ENCODE measurements around the gene TRPC1. TPM values are rescaled to one million over a fixed set of nuclear protein-coding genes. Genes with fewer than 3 reads are reported as not detected.
A peak's percentile ranks its signal among the peaks of the same experiment; 100 is the strongest.
"Not testable (repeated sequence)": the region's sequence is repeated elsewhere in the genome, so short reads cannot be mapped to it uniquely, and the experiment has no call there.

The TRPC1 gene
- total RNA-seq, 3 donors from 2014 or later: 0.54 to 1.4 (median 0.68) TPM

DNA sequence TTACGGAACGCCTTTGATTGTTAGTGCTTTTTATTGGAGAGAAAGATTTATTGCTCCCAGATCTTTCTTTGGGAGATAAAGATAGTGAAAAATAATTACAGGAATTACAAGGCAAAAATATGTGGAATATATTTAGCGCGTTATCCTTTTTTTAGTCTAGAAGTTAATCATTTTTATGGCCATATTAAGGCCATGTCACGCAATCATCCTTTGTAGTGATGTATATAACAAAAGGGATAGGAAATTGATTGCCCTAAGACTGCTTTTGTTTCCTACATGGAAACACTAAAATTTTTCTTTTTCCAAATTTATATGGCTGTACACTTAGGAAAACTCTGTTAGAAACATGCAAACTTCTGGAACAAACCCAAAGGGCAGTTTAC, 1.5 kb downstream of the TRPC1 start:
- no peaks in the 10 kb centered on the region for H3K36me3 Mint-ChIP-seq (ENCODE audit: insufficient read depth)
- DNase-seq (no peak), ATAC-seq (no peak)
- no peaks in the 10 kb centered on the region for H3K9me3 Mint-ChIP-seq
- H3K4me3 Mint-ChIP-seq: peak overlapping the region; percentile 83
- H3K27me3 Mint-ChIP-seq (ENCODE audit: low read depth): peaks cover 6% of the 10 kb centered on the region
- peaks cover 7% of the 10 kb centered on the region for H3K4me1 Mint-ChIP-seq (ENCODE audit: low read depth)

DNA sequence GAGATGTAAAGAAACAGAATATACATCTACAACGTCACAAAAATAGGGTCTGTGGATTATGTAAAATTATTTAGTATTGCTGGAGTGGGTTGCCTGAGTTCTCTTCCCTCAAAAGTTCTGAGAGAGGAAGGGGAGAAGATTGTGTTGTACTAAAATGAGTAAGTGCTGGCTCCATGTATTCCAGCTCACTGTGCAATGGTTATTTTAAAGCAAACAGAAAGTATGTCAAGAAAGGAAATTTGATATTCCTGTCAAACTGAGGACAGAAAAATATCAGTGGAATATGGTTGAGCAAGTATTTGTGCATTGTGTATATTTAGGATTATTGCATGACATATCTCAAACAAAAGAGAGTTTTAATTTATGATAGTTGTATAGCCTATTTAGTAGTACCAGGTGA, 2.2 kb downstream of the TRPC1 start:
- no peaks in the 10 kb centered on the region for H3K9me3 Mint-ChIP-seq
- no peak for ATAC-seq
- no peaks in the 10 kb centered on the region for H3K36me3 Mint-ChIP-seq (ENCODE audit: insufficient read depth)
- H3K4me3 Mint-ChIP-seq: no peak overlapping the region
- peaks cover 2% of the 10 kb centered on the region for H3K27me3 Mint-ChIP-seq (ENCODE audit: low read depth)
- H3K4me1 Mint-ChIP-seq (ENCODE audit: low read depth): peaks cover 7% of the 10 kb centered on the region
- DNase-seq: no peak

DNA sequence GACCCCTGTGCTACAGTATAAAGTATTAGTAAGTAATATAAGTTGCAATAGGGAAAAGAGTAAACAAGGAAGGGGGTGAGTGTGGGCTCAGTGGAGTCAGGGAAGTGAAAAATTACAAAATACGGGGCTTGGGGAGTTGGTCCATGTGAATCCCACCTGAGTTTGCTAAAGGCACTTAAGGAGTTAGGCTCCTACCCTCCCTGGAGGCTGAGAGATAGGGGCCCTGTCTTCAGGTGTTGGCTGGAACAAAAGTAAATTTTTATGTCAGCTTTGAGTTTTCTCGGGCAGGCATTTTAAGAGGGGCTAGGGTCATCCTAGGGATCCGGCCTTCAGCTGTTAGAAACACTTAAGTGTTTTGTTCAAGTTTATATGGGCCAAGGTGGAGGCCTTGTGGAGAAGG, 8.2 kb downstream of the TRPC1 start:
- H3K4me1 Mint-ChIP-seq (ENCODE audit: low read depth): no peaks in the 10 kb centered on the region
- no peak overlapping the region for H3K4me3 Mint-ChIP-seq
- no peaks in the 10 kb centered on the region for H3K27me3 Mint-ChIP-seq (ENCODE audit: low read depth)
- DNase-seq: no peak
- H3K36me3 Mint-ChIP-seq (ENCODE audit: insufficient read depth): no peaks in the 10 kb centered on the region
- no peaks in the 10 kb centered on the region for H3K9me3 Mint-ChIP-seq
- no peak for ATAC-seq

DNA sequence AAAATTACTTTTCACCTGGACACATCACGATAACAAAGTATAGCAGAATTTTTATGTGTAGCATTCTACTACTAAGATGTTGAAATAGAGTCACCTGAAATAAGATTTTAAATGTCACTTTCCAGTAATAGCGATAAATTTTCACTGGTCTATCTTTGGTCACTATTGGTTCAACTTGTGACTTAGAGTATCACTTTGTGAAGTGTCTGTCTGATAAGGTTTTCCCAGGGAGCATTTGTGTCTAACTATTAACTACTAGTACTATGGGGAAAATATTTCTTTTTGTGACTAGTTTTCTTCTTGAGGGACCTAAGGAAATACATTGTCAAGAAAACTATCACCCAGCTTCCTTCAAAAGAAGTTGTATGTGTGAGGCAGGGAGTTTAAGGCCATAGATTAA, 11.0 kb downstream of the TRPC1 start:
- H3K27me3 Mint-ChIP-seq (ENCODE audit: low read depth): peaks cover 2% of the 10 kb centered on the region
- H3K4me1 Mint-ChIP-seq (ENCODE audit: low read depth): no peaks in the 10 kb centered on the region
- no peak for ATAC-seq
- H3K36me3 Mint-ChIP-seq (ENCODE audit: insufficient read depth): no peaks in the 10 kb centered on the region
- no peak overlapping the region for H3K4me3 Mint-ChIP-seq
- no peak for DNase-seq
- no peaks in the 10 kb centered on the region for H3K9me3 Mint-ChIP-seq

DNA sequence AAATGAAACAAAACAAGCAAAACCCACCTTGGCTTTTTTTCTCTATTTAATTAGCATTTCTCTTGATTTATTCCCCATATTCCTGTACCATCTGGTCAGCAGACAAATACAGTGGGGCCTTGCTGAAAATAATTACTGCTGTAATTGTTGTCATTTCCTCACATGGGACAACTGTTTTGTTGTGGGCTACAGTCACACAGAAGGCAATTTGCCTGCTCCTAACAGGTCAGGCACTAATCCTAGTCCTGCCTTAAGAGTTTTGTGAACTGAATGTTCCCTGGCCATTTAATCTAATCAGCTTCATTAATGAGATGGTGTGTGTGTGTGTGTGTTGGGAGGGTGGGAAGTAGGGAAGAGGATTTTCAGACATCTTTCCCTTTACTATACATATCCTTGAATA, 11.6 kb downstream of the TRPC1 start:
- DNase-seq (no peak), ATAC-seq (no peak)
- H3K9me3 Mint-ChIP-seq: no peaks in the 10 kb centered on the region
- no peaks in the 10 kb centered on the region for H3K4me1 Mint-ChIP-seq (ENCODE audit: low read depth)
- H3K27me3 Mint-ChIP-seq (ENCODE audit: low read depth): peaks cover 2% of the 10 kb centered on the region
- H3K36me3 Mint-ChIP-seq (ENCODE audit: insufficient read depth): no peaks in the 10 kb centered on the region
- no peak overlapping the region for H3K4me3 Mint-ChIP-seq

DNA sequence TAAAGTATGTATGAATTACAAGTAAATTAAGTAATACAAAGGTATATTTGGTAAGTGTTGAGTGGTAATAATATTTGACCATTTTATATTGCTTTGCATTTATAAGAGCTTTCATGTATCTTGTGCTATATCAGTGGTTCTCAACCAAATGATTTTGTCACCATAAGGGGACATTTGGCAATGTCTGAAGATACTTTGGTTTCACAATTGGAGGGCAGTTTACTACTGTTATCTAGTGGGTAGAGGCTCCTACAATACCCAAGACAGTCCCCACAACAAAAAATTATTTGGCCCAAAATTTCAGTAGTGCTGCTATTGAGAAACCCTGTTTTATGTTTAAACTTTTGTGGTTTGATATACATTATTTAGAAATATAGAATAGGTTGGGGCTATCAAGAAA, 14.6 kb downstream of the TRPC1 start:
- DNase-seq: no peak
- no peaks in the 10 kb centered on the region for H3K4me1 Mint-ChIP-seq (ENCODE audit: low read depth)
- H3K4me3 Mint-ChIP-seq: no peak overlapping the region
- H3K9me3 Mint-ChIP-seq: no peaks in the 10 kb centered on the region
- H3K27me3 Mint-ChIP-seq (ENCODE audit: low read depth): peaks cover 2% of the 10 kb centered on the region
- H3K36me3 Mint-ChIP-seq (ENCODE audit: insufficient read depth): no peaks in the 10 kb centered on the region
- no peak for ATAC-seq

DNA sequence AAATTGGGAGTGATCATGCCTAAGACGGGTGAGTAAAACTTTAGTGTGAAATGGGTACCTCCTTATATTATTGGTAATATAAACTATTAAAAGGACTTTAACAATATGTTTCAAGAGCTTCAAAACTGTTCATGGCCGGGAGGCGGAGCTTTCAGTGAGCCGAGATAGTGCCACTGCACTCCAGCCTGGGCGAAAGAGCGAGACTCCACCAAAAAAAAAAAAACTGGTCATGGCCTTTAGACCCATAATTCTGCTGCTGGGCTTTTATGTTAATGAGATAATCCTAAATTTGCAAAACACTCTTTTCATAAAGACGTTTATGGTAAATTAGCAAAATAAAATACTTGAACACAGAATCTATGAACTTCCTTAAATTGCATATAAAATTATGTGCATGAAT, 22.8 kb downstream of the TRPC1 start:
- Mint-ChIP-seq H3K4me3 (no peak overlapping the region), H3K9me3 (peaks cover 6% of the 10 kb centered on the region), H3K27me3 (ENCODE audit: low read depth) (no peaks in the 10 kb centered on the region), H3K4me1 (ENCODE audit: low read depth) (no peaks in the 10 kb centered on the region), H3K36me3 (ENCODE audit: insufficient read depth) (peaks cover 10% of the 10 kb centered on the region)
- no peak for ATAC-seq
- DNase-seq: no peak

DNA sequence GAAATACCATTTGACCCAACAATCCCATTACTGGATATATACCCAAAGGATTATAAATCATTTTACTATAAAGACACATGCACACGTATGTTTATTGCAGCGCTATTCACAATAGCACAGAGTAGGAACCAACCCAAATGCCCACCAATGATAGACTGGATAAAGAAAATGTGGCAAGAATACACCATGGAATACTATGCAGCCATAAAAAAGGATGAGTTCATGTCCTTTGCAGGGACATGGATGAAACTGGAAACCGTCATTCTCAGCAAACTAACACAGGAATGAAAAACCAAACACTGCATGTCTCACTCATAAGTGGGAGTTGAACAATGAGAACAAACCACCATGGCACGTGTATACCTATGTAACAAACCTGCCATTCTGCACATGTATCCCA, 26.7 kb downstream of the TRPC1 start:
- not testable (repeated sequence) for H3K4me1 Mint-ChIP-seq (ENCODE audit: low read depth); DNase-seq; H3K9me3 Mint-ChIP-seq; H3K27me3 Mint-ChIP-seq (ENCODE audit: low read depth); ATAC-seq; H3K4me3 Mint-ChIP-seq
- peaks cover 10% of the 10 kb centered on the region for H3K36me3 Mint-ChIP-seq (ENCODE audit: insufficient read depth)

DNA sequence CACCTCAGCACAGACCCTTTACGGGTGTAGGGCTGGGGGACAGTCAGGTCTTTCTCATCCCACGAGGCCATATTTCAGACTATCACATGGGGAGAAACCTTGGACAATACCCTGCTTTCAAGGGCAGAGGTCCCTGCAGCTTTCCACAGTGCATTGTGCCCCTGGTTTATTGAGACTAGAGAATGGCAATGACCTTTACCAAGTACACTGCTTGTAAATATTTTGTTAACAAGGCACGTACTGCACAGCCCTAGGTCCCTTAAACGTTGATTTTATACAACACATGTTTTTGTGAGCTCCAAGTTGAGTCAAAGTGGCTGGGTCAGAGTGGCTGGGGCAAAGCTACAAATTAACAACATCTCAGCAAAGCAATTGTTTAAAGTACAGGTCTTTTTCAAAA, 28.8 kb downstream of the TRPC1 start:
- H3K4me1 Mint-ChIP-seq (ENCODE audit: low read depth); ATAC-seq; H3K9me3 Mint-ChIP-seq; H3K27me3 Mint-ChIP-seq (ENCODE audit: low read depth); DNase-seq; H3K4me3 Mint-ChIP-seq: not testable (repeated sequence)
- peaks cover 10% of the 10 kb centered on the region for H3K36me3 Mint-ChIP-seq (ENCODE audit: insufficient read depth)

DNA sequence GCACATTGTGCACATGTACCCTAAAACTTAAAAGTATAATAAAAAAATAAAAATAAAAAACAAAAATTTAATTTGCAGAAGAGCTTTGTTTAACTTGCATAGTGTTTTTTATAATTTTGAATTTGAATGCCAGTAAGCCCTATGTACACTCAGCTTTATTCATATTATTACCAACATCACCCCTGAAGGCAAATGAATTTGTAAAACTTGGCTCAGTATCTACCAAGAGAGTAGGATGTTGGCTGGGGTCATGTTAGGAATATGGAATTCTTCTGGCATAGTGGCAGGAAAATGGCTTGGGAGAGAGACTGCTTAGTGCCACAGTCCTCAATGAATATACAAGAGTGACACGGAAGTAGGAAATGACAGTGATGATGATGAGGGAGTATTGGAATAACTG, 30.7 kb downstream of the TRPC1 start:
- H3K9me3 Mint-ChIP-seq: peaks cover 11% of the 10 kb centered on the region
- no peaks in the 10 kb centered on the region for H3K27me3 Mint-ChIP-seq (ENCODE audit: low read depth)
- no peak for DNase-seq
- ATAC-seq: no peak
- H3K36me3 Mint-ChIP-seq (ENCODE audit: insufficient read depth): peaks cover 7% of the 10 kb centered on the region
- H3K4me3 Mint-ChIP-seq: no peak overlapping the region
- no peaks in the 10 kb centered on the region for H3K4me1 Mint-ChIP-seq (ENCODE audit: low read depth)

DNA sequence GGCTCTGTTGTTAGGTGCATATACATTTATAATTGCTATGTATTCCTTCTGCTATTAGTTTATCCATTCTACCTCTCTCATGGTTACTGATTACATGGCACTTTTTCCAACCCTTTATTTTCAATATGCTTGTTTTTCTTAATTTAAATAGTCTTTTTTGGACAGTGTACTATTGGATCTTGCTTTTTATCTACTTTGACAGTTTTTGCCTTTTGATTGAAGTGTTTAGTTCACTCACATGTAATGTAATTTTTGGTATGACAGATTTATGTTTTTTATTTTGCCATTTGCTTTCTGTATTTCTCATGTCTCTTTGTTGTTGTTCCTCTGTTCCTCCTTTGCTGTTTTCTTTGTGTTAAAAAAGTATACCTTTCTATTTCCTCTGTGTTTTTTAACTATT, 44.5 kb downstream of the TRPC1 start:
- Mint-ChIP-seq H3K36me3 (ENCODE audit: insufficient read depth) (peaks cover 24% of the 10 kb centered on the region), H3K4me3 (no peak overlapping the region), H3K4me1 (ENCODE audit: low read depth) (no peaks in the 10 kb centered on the region), H3K9me3 (peaks cover 18% of the 10 kb centered on the region), H3K27me3 (ENCODE audit: low read depth) (no peaks in the 10 kb centered on the region)
- no peak for DNase-seq
- ATAC-seq: no peak

DNA sequence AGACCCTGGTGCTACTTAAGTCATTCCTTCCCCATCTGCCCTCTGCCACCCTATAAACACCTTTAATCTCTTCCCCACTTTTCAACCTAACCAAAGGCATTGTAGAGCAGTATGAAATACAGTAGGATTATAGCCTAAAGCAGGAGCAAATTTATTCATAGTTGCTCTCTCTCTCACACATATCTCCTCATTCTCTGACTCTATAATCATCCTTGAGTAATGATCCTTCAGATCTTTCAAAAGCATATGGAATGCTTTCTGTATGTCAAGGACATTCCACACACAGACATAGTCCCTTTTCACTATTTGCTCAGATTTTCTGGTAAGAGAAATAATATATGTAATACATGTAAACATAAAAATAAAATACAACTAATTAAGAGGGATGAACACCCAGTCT, 54.1 kb downstream of the TRPC1 start:
- Mint-ChIP-seq H3K36me3 (ENCODE audit: insufficient read depth) (peaks cover 2% of the 10 kb centered on the region), H3K4me3 (no peak overlapping the region)
- no peak for ATAC-seq

DNA sequence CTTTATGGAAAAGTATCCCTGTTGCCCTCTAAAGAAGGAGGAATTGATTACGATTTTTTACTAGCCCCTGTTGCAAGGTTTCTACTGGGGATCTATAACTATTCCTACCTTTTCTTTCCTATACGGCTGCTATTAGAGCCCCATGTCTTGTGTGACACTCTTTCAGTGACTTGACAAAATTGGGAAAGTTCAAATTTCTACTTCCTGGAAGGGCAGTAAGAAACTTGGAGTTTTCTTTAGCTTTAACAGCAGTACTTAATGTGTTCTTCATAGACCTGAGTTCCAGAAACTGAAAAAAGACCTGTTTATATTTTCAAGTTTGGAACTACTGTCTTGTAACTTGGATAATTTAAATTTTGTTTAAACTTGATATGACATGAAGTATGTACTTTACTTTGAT, 54.7 kb downstream of the TRPC1 start:
- Mint-ChIP-seq H3K27me3 (ENCODE audit: low read depth) (no peaks in the 10 kb centered on the region), H3K4me3 (no peak overlapping the region), H3K36me3 (ENCODE audit: insufficient read depth) (peaks cover 3% of the 10 kb centered on the region), H3K4me1 (ENCODE audit: low read depth) (no peaks in the 10 kb centered on the region), H3K9me3 (no peaks in the 10 kb centered on the region)
- no peak for ATAC-seq
- DNase-seq: no peak

More for the DNA sequence above, 54.1 kb downstream of the TRPC1 start:
- Mint-ChIP-seq H3K27me3 (ENCODE audit: low read depth) (no peaks in the 10 kb centered on the region), H3K4me1 (ENCODE audit: low read depth) (no peaks in the 10 kb centered on the region), H3K9me3 (no peaks in the 10 kb centered on the region)
- no peak for DNase-seq

DNA sequence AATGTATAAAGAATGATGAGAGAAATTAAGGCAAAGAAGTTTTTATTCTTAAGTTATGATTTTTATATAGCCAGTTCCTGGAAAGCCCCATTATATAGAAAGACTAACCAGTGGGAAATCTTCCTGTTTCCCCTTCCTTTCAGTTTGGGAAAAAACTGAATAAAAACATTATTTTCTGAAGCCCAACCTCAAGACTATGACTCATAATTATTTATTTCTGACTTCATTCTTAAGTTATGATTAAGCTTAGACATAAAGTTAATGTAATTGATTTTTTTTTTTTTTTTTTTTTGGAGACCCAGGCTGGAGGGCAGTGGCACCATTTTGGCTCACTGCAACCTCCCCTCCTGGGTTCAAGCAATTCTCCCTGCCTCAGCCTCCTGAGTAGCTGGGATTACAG, 55.8 kb downstream of the TRPC1 start:
- no peak for ATAC-seq
- Mint-ChIP-seq H3K9me3 (no peaks in the 10 kb centered on the region), H3K36me3 (ENCODE audit: insufficient read depth) (peaks cover 5% of the 10 kb centered on the region), H3K27me3 (ENCODE audit: low read depth) (no peaks in the 10 kb centered on the region), H3K4me3 (no peak overlapping the region), H3K4me1 (ENCODE audit: low read depth) (no peaks in the 10 kb centered on the region)
- DNase-seq: no peak

DNA sequence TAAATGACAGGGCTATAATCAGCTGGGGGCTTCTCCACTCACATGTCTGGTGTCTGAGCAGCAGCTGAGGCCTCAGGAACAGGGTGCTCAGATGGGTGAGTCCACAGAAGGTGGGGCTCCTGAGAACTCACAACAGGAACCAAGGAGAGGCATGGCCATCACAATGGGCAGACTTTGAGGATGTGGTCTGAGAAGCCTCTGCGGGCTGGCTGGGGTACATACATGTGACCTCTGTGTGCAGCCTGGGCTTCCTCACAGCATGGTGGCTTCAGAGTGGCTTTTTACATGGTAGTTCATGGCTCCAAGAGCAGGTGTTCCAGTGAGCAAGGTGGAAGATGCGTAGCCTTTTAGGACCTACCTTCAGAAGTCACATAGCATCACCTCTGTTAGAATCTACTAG, 58.8 kb downstream of the TRPC1 start:
- Mint-ChIP-seq H3K9me3 (no peaks in the 10 kb centered on the region), H3K4me1 (ENCODE audit: low read depth) (no peaks in the 10 kb centered on the region), H3K36me3 (ENCODE audit: insufficient read depth) (peaks cover 6% of the 10 kb centered on the region), H3K4me3 (no peak overlapping the region), H3K27me3 (ENCODE audit: low read depth) (no peaks in the 10 kb centered on the region)
- ATAC-seq: no peak
- DNase-seq: no peak

DNA sequence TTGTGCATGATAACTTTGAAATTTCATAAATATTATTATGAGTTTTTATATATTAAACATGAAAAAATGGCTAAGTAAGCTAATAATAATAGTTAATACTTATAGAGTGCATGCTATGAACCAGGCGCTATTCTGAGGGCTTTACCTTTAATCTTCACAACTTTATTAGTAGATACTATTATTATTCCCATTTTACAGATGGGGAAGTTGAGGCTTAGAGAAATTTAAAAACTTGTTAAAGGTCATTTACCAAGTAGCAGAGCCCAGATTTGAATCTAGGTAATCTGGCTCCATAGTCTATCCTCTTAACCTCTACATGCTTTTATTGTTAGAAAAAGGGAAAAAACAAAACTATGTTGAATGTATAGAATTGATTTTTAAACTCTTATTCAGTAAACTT, 60.4 kb downstream of the TRPC1 start:
- Mint-ChIP-seq H3K36me3 (ENCODE audit: insufficient read depth) (peaks cover 6% of the 10 kb centered on the region), H3K27me3 (ENCODE audit: low read depth) (no peaks in the 10 kb centered on the region), H3K4me1 (ENCODE audit: low read depth) (no peaks in the 10 kb centered on the region), H3K9me3 (no peaks in the 10 kb centered on the region), H3K4me3 (no peak overlapping the region)
- ATAC-seq (no peak), DNase-seq (no peak)
